DND-41 (cell line): Measurements from ENCODE around the gene IL37.

Experiments used
- ATAC-seq: fragments of 200-7000 bp; cut with Tn5 transposase; 3 replicates; pipeline ENCODE4 v1.9.1; 2021; ENCODE audit warnings: low read depth; ENCODE audit not compliant: insufficient read depth
- DNase-seq: peaks from one replicate; pipeline ENCODE4 v3.0.0-alpha.2; 2020
- H2AFZ ChIP-seq: 2 replicates; pipeline ENCODE4 v1.6.0; 2012; ENCODE audit warnings: low read depth, low read length
- H3K27ac ChIP-seq: 2 replicates; pipeline ENCODE4 v1.5.1; 2012; ENCODE audit warnings: low read length, inconsistent platforms
- H3K27me3 ChIP-seq: fragments of 200-600 bp; sonication (generic); 2 replicates; pipeline ENCODE4 v1.6.0; 2012; ENCODE audit warnings: low read length, mild to moderate bottlenecking, inconsistent platforms; ENCODE audit not compliant: insufficient read depth, poor library complexity
- H3K36me3 ChIP-seq: 2 replicates; pipeline ENCODE4 v1.5.1; 2012; ENCODE audit warnings: low read length, inconsistent platforms; ENCODE audit not compliant: insufficient read depth
- H3K4me1 ChIP-seq: 2 replicates; pipeline ENCODE4 v1.5.1; 2012; ENCODE audit warnings: mild to moderate bottlenecking, low read length; ENCODE audit not compliant: insufficient read depth
- H3K4me2 ChIP-seq: 2 replicates; pipeline ENCODE4 v1.6.0; 2012; ENCODE audit warnings: mild to moderate bottlenecking, moderate library complexity, low read length, inconsistent platforms; ENCODE audit not compliant: insufficient read depth
- H3K4me3 ChIP-seq, 2 experiments: fragments of 200-600 bp in 1 of 2; shearing (Covaris generic) in 1 of 2; 2 replicates each; pipeline ENCODE4 v1.5.1; 2012 to 2016; ENCODE audit warnings: inconsistent platforms in 2 of 2, low read length in 2 of 2, mild to moderate bottlenecking in 2 of 2, low read depth in 1 of 2, moderate library complexity in 1 of 2
- H3K79me2 ChIP-seq: 2 replicates; pipeline ENCODE4 v1.6.0; 2012; ENCODE audit warnings: low read length, inconsistent platforms; ENCODE audit not compliant: insufficient read depth
- H3K9ac ChIP-seq: 2 replicates; pipeline ENCODE4 v1.6.0; 2012; ENCODE audit warnings: low read depth, mild to moderate bottlenecking, inconsistent platforms, low read length, moderate library complexity
- H3K9me3 ChIP-seq: 2 replicates; pipeline ENCODE4 v1.5.1; 2012; ENCODE audit warnings: low read length, moderate library complexity, mild to moderate bottlenecking, inconsistent platforms; ENCODE audit not compliant: insufficient read depth, severe bottlenecking
- H4K20me1 ChIP-seq: 2 replicates; pipeline ENCODE4 v1.6.0; 2012; ENCODE audit warnings: low read length; ENCODE audit not compliant: insufficient read depth
- EZH2 ChIP-seq: IDR thresholded peaks from 3 replicates; pipeline ENCODE4 v1.6.1; 2012; ENCODE audit warnings: borderline replicate concordance, low read depth, mild to moderate bottlenecking, moderate library complexity, low read length, inconsistent platforms; ENCODE audit not compliant: severe bottlenecking
- TF ChIP-seq, protein P1 (sequence below): IDR thresholded peaks from 2 replicates; pipeline ENCODE4 v1.5.1; 2012; ENCODE audit warnings: borderline replicate concordance, low read length, moderate library complexity, mild to moderate bottlenecking; ENCODE audit not compliant: poor library complexity, severe bottlenecking; ENCODE audit errors: extremely low read depth

The IL37 gene, protein sequence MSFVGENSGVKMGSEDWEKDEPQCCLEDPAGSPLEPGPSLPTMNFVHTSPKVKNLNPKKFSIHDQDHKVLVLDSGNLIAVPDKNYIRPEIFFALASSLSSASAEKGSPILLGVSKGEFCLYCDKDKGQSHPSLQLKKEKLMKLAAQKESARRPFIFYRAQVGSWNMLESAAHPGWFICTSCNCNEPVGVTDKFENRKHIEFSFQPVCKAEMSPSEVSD

DNA sequence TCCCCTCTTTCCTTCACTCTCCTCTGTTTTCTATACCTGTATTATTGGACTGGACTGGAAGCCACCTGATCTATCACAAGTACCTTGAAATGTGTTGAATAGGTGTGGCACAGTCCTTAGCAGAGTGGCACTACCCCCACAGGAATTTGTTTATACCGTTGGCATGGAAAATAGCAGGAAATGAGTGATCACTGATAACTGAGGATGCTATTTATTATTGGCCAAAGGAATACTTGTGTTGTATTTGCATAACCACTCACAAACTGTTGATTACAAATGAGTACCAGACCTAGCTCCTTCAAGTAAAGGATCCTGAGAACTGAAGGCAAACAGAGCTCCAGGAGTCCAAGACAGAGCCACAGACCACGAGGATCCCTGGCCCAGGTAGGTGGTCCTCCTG lies at the start of gene IL37:
IL37 (plus strand) TSS at position 301 of the 400 bp plus-strand sequence. CDS start 1,848 bp downstream, outside the sequence.
- Histone ChIP-seq H4K20me1 (no peaks in the 10 kb centered on the region), H3K27ac (no peak within 1 kb of the TSS), H3K9me3 (no peaks in the 10 kb centered on the region), H3K4me2 (no peak within 1 kb of the TSS), H3K4me1 (no peaks in the 10 kb centered on the region), H3K36me3 (no peaks in the 10 kb centered on the region), H3K9ac (no peak within 1 kb of the TSS), H2AFZ (no peak within 1 kb of the TSS), H3K4me3 (no peak within 1 kb of the TSS), H3K79me2 (no peaks in the 10 kb centered on the region), H3K27me3 (peaks cover 2% of the 10 kb centered on the region)
- DNase-seq (no peak), ATAC-seq (no peak)
- no peak for TF ChIP-seq EZH2
- TF ChIP-seq, protein P1, sequence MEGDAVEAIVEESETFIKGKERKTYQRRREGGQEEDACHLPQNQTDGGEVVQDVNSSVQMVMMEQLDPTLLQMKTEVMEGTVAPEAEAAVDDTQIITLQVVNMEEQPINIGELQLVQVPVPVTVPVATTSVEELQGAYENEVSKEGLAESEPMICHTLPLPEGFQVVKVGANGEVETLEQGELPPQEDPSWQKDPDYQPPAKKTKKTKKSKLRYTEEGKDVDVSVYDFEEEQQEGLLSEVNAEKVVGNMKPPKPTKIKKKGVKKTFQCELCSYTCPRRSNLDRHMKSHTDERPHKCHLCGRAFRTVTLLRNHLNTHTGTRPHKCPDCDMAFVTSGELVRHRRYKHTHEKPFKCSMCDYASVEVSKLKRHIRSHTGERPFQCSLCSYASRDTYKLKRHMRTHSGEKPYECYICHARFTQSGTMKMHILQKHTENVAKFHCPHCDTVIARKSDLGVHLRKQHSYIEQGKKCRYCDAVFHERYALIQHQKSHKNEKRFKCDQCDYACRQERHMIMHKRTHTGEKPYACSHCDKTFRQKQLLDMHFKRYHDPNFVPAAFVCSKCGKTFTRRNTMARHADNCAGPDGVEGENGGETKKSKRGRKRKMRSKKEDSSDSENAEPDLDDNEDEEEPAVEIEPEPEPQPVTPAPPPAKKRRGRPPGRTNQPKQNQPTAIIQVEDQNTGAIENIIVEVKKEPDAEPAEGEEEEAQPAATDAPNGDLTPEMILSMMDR: no peak

- peaks cover 26% of the 10 kb centered on the region for H3K9me3 ChIP-seq
- no peaks in the 10 kb centered on the region for H4K20me1 ChIP-seq
- DNase-seq (no peak), ATAC-seq (no peak)
- no peak overlapping the region for H3K4me3 ChIP-seq
- no peak overlapping the region for H3K27ac ChIP-seq
- H3K27me3 ChIP-seq: no peaks in the 10 kb centered on the region
- H3K9ac ChIP-seq: no peak overlapping the region
- H3K4me1 ChIP-seq: no peaks in the 10 kb centered on the region
- H3K79me2 ChIP-seq: no peaks in the 10 kb centered on the region
- H3K4me2 ChIP-seq: no peak overlapping the region
- no peaks in the 10 kb centered on the region for H3K36me3 ChIP-seq
- H2AFZ ChIP-seq: no peak overlapping the region
- no peak for TF ChIP-seq EZH2
- TF ChIP-seq, protein P1: no peak
Observed at GRCh38 chr2:112864072-112864471, 46.9 kb upstream of the IL37 start.

GRCh38 chr2:112866128-112866835 lies 44.7 kb upstream of the IL37 start:
- H3K27ac ChIP-seq: no peak overlapping the region
- peaks cover 14% of the 10 kb centered on the region for H3K9me3 ChIP-seq
- no peak overlapping the region for H3K4me2 ChIP-seq
- H3K4me3 ChIP-seq: no peak overlapping the region
- H3K9ac ChIP-seq: no peak overlapping the region
- no peaks in the 10 kb centered on the region for H4K20me1 ChIP-seq
- no peaks in the 10 kb centered on the region for H3K27me3 ChIP-seq
- no peak for DNase-seq
- no peak for ATAC-seq
- H3K79me2 ChIP-seq: no peaks in the 10 kb centered on the region
- H3K4me1 ChIP-seq: no peaks in the 10 kb centered on the region
- no peak overlapping the region for H2AFZ ChIP-seq
- no peaks in the 10 kb centered on the region for H3K36me3 ChIP-seq
- TF ChIP-seq, protein P1: no peak
- no peak for TF ChIP-seq EZH2
